ENCODE results near the gene FFAR4.

GRCh38 chr10:93554760-93555432 is 11.6 kb upstream of the FFAR4 start:
- TF ChIP-seq SUZ12 (IDR thresholded peaks at IDR 0.05; ENCODE audit: extremely low read depth, insufficient read depth, insufficient read length) (no peak), ZNF274 (IDR thresholded peaks at IDR 0.05; ENCODE audit: low read depth, low read length) (no peak), YY1 (IDR thresholded peaks at IDR 0.05; ENCODE audit: insufficient read depth, insufficient read length) (no peak)

Data from NT2/D1 (cell line).